Neural cell (in vitro differentiated cells): ENCODE data around the gene IL1RL2. TPM values are rescaled to one million over a fixed set of nuclear protein-coding genes. Genes with fewer than 3 reads are reported as not detected.

Experiments used
- H2AFZ ChIP-seq: fragments of 200-600, 300-800 bp; sonication (generic), shearing (Covaris generic); 2 replicates; pipeline ENCODE4 v1.6.0; 2014; ENCODE audit warnings: low read depth, mild to moderate bottlenecking, antibody characterized with exemption, low read length, moderate library complexity
- H3F3A ChIP-seq: fragments of 200-600 bp; shearing (Covaris generic); 2 replicates; pipeline ENCODE4 v1.6.1; 2016; ENCODE audit warnings: mild to moderate bottlenecking, moderate library complexity, mixed read lengths, antibody characterized with exemption, low read length; ENCODE audit not compliant: insufficient read depth, poor library complexity, severe bottlenecking
- H3K27ac ChIP-seq: fragments of 200-600, 300-800 bp; sonication (generic), shearing (Covaris generic); 2 replicates; pipeline ENCODE4 v1.5.1; 2014; ENCODE audit warnings: mild to moderate bottlenecking, low read length, moderate library complexity
- H3K27me3 ChIP-seq: fragments of 300-800, 200-600 bp; sonication (generic), shearing (Covaris generic); 2 replicates; pipeline ENCODE4 v1.6.0; 2014; ENCODE audit warnings: mild to moderate bottlenecking, low read depth, low read length, moderate library complexity; ENCODE audit not compliant: insufficient read depth
- H3K36me3 ChIP-seq: fragments of 300-800, 200-600 bp; sonication (generic), shearing (Covaris generic); 2 replicates; pipeline ENCODE4 v1.5.1; 2014; ENCODE audit warnings: mild to moderate bottlenecking, antibody characterized with exemption, low read length, moderate library complexity; ENCODE audit not compliant: insufficient read depth
- H3K4me2 ChIP-seq: fragments of 300-800, 200-600 bp; sonication (generic), shearing (Covaris generic); 2 replicates; pipeline ENCODE4 v1.6.0; 2014; ENCODE audit warnings: mild to moderate bottlenecking, low read length
- H3K4me3 ChIP-seq: fragments of 300-800, 200-600 bp; sonication (generic), shearing (Covaris generic); 2 replicates; pipeline ENCODE4 v1.5.1; 2014; ENCODE audit warnings: mild to moderate bottlenecking, low read length, moderate library complexity
- H3K79me2 ChIP-seq: fragments of 200-600 bp; shearing (Covaris generic); replicated peaks from 2 replicates; pipeline ENCODE4 v1.6.0; 2014; ENCODE audit warnings: mild to moderate bottlenecking, low read length, moderate library complexity; ENCODE audit not compliant: insufficient read depth
- H3K9ac ChIP-seq: fragments of 300-800, 200-600 bp; sonication (generic), shearing (Covaris generic); 2 replicates; pipeline ENCODE4 v1.6.1; 2016; ENCODE audit warnings: mild to moderate bottlenecking, low read length, mixed read lengths
- H3K9me2 ChIP-seq: fragments of 200-600 bp; shearing (Covaris generic); 2 replicates; pipeline ENCODE4 v1.6.1; 2016; ENCODE audit warnings: mild to moderate bottlenecking, low read length, mixed read lengths; ENCODE audit not compliant: insufficient read depth
- H3K9me3 ChIP-seq: fragments of 200-600, 300-800 bp; sonication (generic), shearing (Covaris generic); 2 replicates; pipeline ENCODE4 v1.6.1; 2016; ENCODE audit warnings: mild to moderate bottlenecking, mixed run types, low read length, moderate library complexity, mixed read lengths
- H4K20me1 ChIP-seq: fragments of 200-600 bp; shearing (Covaris generic); 2 replicates; pipeline ENCODE4 v1.6.1; 2016; ENCODE audit warnings: mild to moderate bottlenecking, mixed run types; ENCODE audit not compliant: insufficient read depth
- CTCF ChIP-seq: fragments of 450-650 bp; IDR thresholded peaks from 2 replicates; pipeline ENCODE4 v1.5.1; 2014; ENCODE audit warnings: antibody characterized with exemption, mild to moderate bottlenecking, moderate library complexity; ENCODE audit not compliant: poor library complexity, severe bottlenecking
- EP300 ChIP-seq: fragments of 450-650 bp; conservative IDR thresholded peaks from 2 replicates; pipeline ENCODE4 v1.6.1; 2014; ENCODE audit warnings: antibody characterized with exemption, mild to moderate bottlenecking, moderate library complexity; ENCODE audit not compliant: poor library complexity, severe bottlenecking
- EZH2 ChIP-seq: fragments of 200-600, 300-800 bp; shearing (Covaris generic), sonication (generic); IDR thresholded peaks from 2 replicates; pipeline ENCODE4 v1.6.1; 2014; ENCODE audit warnings: antibody characterized with exemption, low read length, borderline replicate concordance, mild to moderate bottlenecking; ENCODE audit not compliant: insufficient read depth, poor library complexity, severe bottlenecking
- MXI1 ChIP-seq: fragments of 450-650 bp; conservative IDR thresholded peaks from 2 replicates; pipeline ENCODE4 v1.6.1; 2014; ENCODE audit warnings: antibody characterized with exemption, mild to moderate bottlenecking; ENCODE audit not compliant: poor library complexity, severe bottlenecking
- POLR2AphosphoS5 ChIP-seq: IDR thresholded peaks from 2 replicates; pipeline ENCODE4 v1.6.1; 2012
- RAD21 ChIP-seq: fragments of 450-650 bp; conservative IDR thresholded peaks from 2 replicates; pipeline ENCODE4 v1.6.1; 2014; ENCODE audit warnings: antibody characterized with exemption, mild to moderate bottlenecking, moderate library complexity
- SMC3 ChIP-seq: fragments of 450-650 bp; conservative IDR thresholded peaks from 2 replicates; pipeline ENCODE4 v1.6.1; 2014; ENCODE audit warnings: antibody characterized with exemption, mild to moderate bottlenecking, moderate library complexity; ENCODE audit not compliant: poor library complexity
- TAF1 ChIP-seq: IDR thresholded peaks from 2 replicates; pipeline ENCODE4 v1.6.1; 2012; ENCODE audit warnings: low read depth
- polyA plus RNA-seq: library from polyadenylated mRNA; depleted of rRNA; stranded (reverse); fragments of >200 nt; gene quantifications from 2 replicates; pipeline ENCODE4 v1.2.3, GENCODE V29; 2014
- TF ChIP-seq, protein P1 (sequence below): IDR thresholded peaks from 2 replicates; pipeline ENCODE4 v1.6.1; 2012; ENCODE audit warnings: borderline replicate concordance

IL1RL2 gene
- polyA plus RNA-seq, 1 donor from 2014 or later, result not detected

DNA sequence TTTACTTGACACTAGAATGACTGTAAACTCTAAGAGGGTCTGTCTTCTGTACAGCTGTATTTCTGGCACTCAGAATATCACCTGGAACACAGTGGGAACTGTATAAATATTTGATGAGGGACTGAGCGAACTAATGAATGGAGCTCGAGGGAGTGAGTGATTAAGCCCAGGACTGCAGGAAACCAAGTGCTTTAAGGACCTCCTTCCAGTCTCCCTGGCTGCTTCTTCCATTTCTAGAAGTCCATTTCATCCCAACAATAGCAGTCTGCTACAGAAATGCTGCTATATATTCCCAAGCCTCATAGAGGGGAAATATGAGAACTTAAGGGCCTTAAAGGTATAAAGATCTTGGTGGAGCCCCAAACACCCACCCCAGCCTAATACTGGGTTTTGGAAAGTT, 2.8 kb upstream of the IL1RL2 start:
- Histone ChIP-seq H3K79me2 (no peaks in the 10 kb centered on the region), H3K9ac (no peak overlapping the region), H3K9me2 (no peaks in the 10 kb centered on the region), H3K9me3 (no peaks in the 10 kb centered on the region), H3K27me3 (peaks cover 11% of the 10 kb centered on the region), H3F3A (no peaks in the 10 kb centered on the region), H2AFZ (no peak overlapping the region), H4K20me1 (no peaks in the 10 kb centered on the region), H3K4me2 (no peak overlapping the region), H3K36me3 (no peaks in the 10 kb centered on the region), H3K4me3 (no peak overlapping the region), H3K27ac (no peak overlapping the region)
- TF ChIP-seq SMC3, result no peak
- no peak for TF ChIP-seq TAF1
- TF ChIP-seq POLR2AphosphoS5, result no peak
- TF ChIP-seq EP300, result no peak
- no peak for TF ChIP-seq EZH2
- TF ChIP-seq MXI1, result no peak
- TF ChIP-seq RAD21, result no peak
- TF ChIP-seq, protein P1, sequence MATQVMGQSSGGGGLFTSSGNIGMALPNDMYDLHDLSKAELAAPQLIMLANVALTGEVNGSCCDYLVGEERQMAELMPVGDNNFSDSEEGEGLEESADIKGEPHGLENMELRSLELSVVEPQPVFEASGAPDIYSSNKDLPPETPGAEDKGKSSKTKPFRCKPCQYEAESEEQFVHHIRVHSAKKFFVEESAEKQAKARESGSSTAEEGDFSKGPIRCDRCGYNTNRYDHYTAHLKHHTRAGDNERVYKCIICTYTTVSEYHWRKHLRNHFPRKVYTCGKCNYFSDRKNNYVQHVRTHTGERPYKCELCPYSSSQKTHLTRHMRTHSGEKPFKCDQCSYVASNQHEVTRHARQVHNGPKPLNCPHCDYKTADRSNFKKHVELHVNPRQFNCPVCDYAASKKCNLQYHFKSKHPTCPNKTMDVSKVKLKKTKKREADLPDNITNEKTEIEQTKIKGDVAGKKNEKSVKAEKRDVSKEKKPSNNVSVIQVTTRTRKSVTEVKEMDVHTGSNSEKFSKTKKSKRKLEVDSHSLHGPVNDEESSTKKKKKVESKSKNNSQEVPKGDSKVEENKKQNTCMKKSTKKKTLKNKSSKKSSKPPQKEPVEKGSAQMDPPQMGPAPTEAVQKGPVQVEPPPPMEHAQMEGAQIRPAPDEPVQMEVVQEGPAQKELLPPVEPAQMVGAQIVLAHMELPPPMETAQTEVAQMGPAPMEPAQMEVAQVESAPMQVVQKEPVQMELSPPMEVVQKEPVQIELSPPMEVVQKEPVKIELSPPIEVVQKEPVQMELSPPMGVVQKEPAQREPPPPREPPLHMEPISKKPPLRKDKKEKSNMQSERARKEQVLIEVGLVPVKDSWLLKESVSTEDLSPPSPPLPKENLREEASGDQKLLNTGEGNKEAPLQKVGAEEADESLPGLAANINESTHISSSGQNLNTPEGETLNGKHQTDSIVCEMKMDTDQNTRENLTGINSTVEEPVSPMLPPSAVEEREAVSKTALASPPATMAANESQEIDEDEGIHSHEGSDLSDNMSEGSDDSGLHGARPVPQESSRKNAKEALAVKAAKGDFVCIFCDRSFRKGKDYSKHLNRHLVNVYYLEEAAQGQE, result no peak
- no peak for TF ChIP-seq CTCF

GRCh38 chr2:102184568-102184967, 2.3 kb upstream of the IL1RL2 start:
- no peaks in the 10 kb centered on the region for H3K9me3 ChIP-seq
- no peaks in the 10 kb centered on the region for H3K9me2 ChIP-seq
- TF ChIP-seq EZH2 (no peak), RAD21 (no peak), TAF1 (no peak), POLR2AphosphoS5 (no peak), SMC3 (no peak), MXI1 (no peak), EP300 (no peak), CTCF (no peak)
- TF ChIP-seq, protein P1, result no peak
- H4K20me1 ChIP-seq, result no peaks in the 10 kb centered on the region
- no peak overlapping the region for H3K9ac ChIP-seq
- no peak overlapping the region for H3K27ac ChIP-seq
- no peaks in the 10 kb centered on the region for H3K36me3 ChIP-seq
- H3K79me2 ChIP-seq, result no peaks in the 10 kb centered on the region
- no peak overlapping the region for H3K4me3 ChIP-seq
- no peaks in the 10 kb centered on the region for H3F3A ChIP-seq
- H2AFZ ChIP-seq, result no peak overlapping the region
- no peak overlapping the region for H3K4me2 ChIP-seq
- peaks cover 11% of the 10 kb centered on the region for H3K27me3 ChIP-seq
